Peyer's patch (tissue), 4 donors: ENCODE results near the gene DOCK7. TPM values are rescaled to one million over a fixed set of nuclear protein-coding genes. Genes with fewer than 3 reads are reported as not detected.
"Not testable (repeated sequence)": the region's sequence is repeated elsewhere in the genome, so short reads cannot be mapped to it uniquely, and the experiment has no call there.

Experiments used
- DNase-seq, 3 donors: peaks; one replicate each; pipeline ENCODE4 v3.0.0-alpha.2; 2017 to 2019
- H3K27ac ChIP-seq, 4 donors: fragments of 200-600 bp; sonication (generic); one replicate each; pipeline ENCODE4 v1.5.1; 2016 to 2019
- H3K27me3 ChIP-seq, 2 donors: fragments of 200-600 bp; sonication (generic); one replicate each; pipeline ENCODE4 v1.5.1; 2019
- H3K36me3 ChIP-seq, 3 donors: fragments of 200-600 bp; sonication (generic); one replicate each; pipeline ENCODE4 v1.5.1; 2016 to 2019
- H3K4me1 ChIP-seq, 4 donors: fragments of 200-600 bp; sonication (generic); one replicate each; pipeline ENCODE4 v1.5.1; 2016 to 2019
- H3K4me3 ChIP-seq, 4 donors: fragments of 200-600 bp; sonication (generic); 1 replicate in 3 of 4; 2 replicates in 1 of 4; pipeline ENCODE4 v1.5.1; 2016 to 2019; ENCODE audit warnings: mild to moderate bottlenecking in 1 of 4
- H3K9me3 ChIP-seq, 4 donors: fragments of 200-600 bp; sonication (generic); one replicate each; pipeline ENCODE4 v1.5.1; 2016 to 2019; ENCODE audit warnings: mild to moderate bottlenecking in 1 of 4
- POLR2A ChIP-seq, 2 donors: fragments of 450-650 bp; IDR thresholded peaks; one replicate each; pipeline ENCODE4 v1.5.1; 2017; ENCODE audit warnings: antibody characterized with exemption in 2 of 2, mild to moderate bottlenecking in 2 of 2, moderate library complexity in 2 of 2
- total RNA-seq, 4 donors: library from RNA; depleted of rRNA; stranded (reverse); fragments of >200 nt; gene quantifications; one replicate each; pipeline ENCODE4 v1.1.0, GENCODE V29; 2016
- TF ChIP-seq, protein P1 (sequence below), 6 experiments: fragments of 450-650 bp in 4 of 6; fragments of 200-600 bp in 2 of 6; sonication (generic) in 1 of 6; IDR thresholded peaks; one replicate each; pipeline ENCODE4 v1.5.1; 2017 to 2019; ENCODE audit warnings: antibody characterized with exemption in 6 of 6, mild to moderate bottlenecking in 3 of 6, moderate library complexity in 1 of 6

The DOCK7 gene
- total RNA-seq, 4 donors from 2014 or later = 33.4 to 52.0 (median 46.8) TPM

GRCh38 chr1:62722796-62723195 lies 34.6 kb upstream of the DOCK7 start:
- no peak overlapping the region for H3K27ac ChIP-seq
- H3K9me3 ChIP-seq = no peaks in the 10 kb centered on the region
- H3K4me1 ChIP-seq = peaks cover 0 to 30% (median 2%) of the 10 kb centered on the region in 4 donors
- TF ChIP-seq, protein P1, sequence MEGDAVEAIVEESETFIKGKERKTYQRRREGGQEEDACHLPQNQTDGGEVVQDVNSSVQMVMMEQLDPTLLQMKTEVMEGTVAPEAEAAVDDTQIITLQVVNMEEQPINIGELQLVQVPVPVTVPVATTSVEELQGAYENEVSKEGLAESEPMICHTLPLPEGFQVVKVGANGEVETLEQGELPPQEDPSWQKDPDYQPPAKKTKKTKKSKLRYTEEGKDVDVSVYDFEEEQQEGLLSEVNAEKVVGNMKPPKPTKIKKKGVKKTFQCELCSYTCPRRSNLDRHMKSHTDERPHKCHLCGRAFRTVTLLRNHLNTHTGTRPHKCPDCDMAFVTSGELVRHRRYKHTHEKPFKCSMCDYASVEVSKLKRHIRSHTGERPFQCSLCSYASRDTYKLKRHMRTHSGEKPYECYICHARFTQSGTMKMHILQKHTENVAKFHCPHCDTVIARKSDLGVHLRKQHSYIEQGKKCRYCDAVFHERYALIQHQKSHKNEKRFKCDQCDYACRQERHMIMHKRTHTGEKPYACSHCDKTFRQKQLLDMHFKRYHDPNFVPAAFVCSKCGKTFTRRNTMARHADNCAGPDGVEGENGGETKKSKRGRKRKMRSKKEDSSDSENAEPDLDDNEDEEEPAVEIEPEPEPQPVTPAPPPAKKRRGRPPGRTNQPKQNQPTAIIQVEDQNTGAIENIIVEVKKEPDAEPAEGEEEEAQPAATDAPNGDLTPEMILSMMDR (IDR thresholded peaks at IDR 0.05) = no peak
- TF ChIP-seq POLR2A (IDR thresholded peaks at IDR 0.05) = no peak
- H3K36me3 ChIP-seq = no peaks in the 10 kb centered on the region
- DNase-seq = no peak
- no peak overlapping the region for H3K4me3 ChIP-seq
- H3K27me3 ChIP-seq = no peaks in the 10 kb centered on the region

DNA sequence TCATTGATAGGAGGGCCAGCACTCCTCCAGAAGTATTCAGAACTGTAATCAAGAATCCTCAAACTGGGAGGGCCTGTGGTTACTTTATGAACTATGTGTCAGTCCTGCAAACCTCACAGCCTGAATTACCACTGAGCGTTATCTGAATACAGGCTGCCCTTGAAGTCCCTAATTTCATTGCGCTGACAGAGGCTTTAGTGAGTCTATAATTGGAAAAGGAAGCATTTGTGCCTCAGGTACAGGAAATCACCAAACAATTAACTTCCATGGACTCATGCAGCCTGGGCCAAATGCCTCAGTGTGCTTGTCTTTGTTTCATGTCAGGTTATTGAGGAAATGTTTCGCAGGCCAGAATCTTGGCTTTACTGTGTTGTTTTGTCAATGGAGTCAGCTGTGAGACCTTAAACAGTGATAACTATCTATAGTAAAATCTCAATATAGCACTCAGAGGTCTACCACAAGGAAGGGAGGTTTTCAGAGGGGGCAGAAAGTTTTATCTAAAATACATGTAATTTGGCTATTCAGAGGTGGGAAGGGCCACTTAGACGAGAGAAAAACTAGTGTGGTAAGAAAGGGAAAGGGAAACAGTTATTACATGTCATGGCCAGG lies 32.9 kb upstream of the DOCK7 start:
- peak overlapping the region in 2 of 4 donors; percentile 5 to 26 for H3K27ac ChIP-seq
- H3K36me3 ChIP-seq = no peaks in the 10 kb centered on the region
- TF ChIP-seq, protein P1 (IDR thresholded peaks at IDR 0.05) = no peak
- no peak for TF ChIP-seq POLR2A (IDR thresholded peaks at IDR 0.05)
- peaks cover 0 to 29% (median 2%) of the 10 kb centered on the region in 4 donors for H3K4me1 ChIP-seq
- no peak for DNase-seq
- H3K27me3 ChIP-seq = no peaks in the 10 kb centered on the region
- H3K4me3 ChIP-seq = no peak overlapping the region
- no peaks in the 10 kb centered on the region for H3K9me3 ChIP-seq

DNA sequence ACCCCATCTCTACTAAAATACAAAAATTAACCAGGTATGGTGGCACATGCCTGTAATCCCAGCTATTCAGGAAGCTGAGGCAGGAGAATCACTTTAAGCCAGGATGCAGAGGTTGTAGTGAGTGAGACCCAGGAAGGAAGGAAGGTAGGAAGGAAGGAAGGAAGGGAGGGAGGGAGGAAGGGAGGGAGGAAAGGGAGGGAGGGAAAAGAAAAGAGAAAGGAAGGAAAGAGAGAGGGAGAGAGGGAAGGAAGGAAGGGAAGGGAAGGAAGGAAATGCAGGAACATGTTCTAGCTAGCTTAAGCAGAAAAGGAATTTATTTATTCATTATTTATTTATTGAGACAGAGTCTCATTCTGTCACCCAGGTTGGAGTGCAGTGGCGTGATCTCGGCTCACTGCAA lies 30.2 kb upstream of the DOCK7 start:
- H3K9me3 ChIP-seq, H3K36me3 ChIP-seq, H3K27ac ChIP-seq, H3K27me3 ChIP-seq, H3K4me3 ChIP-seq, DNase-seq: not testable (repeated sequence)
- peaks cover 0 to 16% (median 0%) of the 10 kb centered on the region in 4 donors for H3K4me1 ChIP-seq

- DNase-seq = no peak
- TF ChIP-seq, protein P1 (IDR thresholded peaks at IDR 0.05) = no peak
- no peak for TF ChIP-seq POLR2A (IDR thresholded peaks at IDR 0.05)
- no peaks in the 10 kb centered on the region for H3K27me3 ChIP-seq
- H3K4me1 ChIP-seq = peaks cover 0 to 16% (median 0%) of the 10 kb centered on the region in 4 donors
- H3K9me3 ChIP-seq = no peaks in the 10 kb centered on the region
- H3K36me3 ChIP-seq = no peaks in the 10 kb centered on the region
- H3K4me3 ChIP-seq = no peak overlapping the region
- no peak overlapping the region for H3K27ac ChIP-seq
Observed at GRCh38 chr1:62717483-62717882, 29.3 kb upstream of the DOCK7 start.

- Histone ChIP-seq H3K27ac (no peak overlapping the region), H3K27me3 (no peaks in the 10 kb centered on the region), H3K4me3 (no peak overlapping the region), H3K9me3 (no peaks in the 10 kb centered on the region), H3K4me1 (peaks cover 0 to 9% (median 0%) of the 10 kb centered on the region in 4 donors), H3K36me3 (no peaks in the 10 kb centered on the region)
- TF ChIP-seq, protein P1 (IDR thresholded peaks at IDR 0.05) = no peak
- TF ChIP-seq POLR2A (IDR thresholded peaks at IDR 0.05) = no peak
- no peak for DNase-seq
Observed at GRCh38 chr1:62716397-62716796, 28.2 kb upstream of the DOCK7 start.

DNA sequence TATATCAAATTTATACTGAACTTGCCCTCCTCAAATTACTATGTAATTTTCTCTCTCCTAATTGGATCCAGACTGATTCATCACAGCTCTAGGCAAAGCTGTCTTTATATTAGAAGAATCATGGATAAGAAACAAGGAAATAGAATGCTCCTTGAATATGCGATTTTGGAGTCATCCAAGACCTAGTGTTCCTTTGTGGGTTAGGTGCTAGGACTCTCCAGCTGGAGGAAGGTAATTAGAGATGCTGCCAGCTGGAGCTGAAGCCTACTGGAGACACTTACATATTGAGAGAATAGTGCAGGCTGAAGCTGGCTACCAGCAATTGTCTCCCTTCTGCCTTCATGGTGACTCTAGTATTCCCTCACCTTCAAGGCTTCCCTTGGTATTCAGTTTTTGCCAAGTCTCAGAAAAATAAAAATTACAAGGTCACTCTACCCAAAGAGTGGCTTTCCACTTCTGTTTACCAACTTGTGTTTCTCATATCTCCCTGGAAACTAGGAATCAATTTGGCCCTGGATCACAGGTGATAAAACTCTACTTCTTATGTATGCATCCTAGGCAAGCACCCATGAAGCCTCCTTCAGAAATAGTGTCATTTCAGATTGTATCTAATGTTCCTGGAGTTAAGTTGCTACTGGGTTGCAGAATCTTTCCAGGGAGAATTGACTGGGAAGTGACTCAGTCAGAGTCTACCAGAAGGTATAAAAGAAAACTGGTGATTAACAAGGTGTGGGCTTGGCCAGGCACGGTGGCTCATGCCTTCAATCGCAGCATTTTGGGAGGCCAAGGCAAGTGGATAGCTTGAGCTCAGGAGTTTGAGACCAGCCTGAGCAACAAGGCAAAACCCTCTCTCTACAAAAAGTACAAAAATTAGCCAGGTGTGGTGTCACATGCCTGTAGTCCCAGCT lies 24.4 kb upstream of the DOCK7 start:
- Histone ChIP-seq H3K4me3 (no peak overlapping the region), H3K36me3 (no peaks in the 10 kb centered on the region), H3K27me3 (no peaks in the 10 kb centered on the region), H3K27ac (no peak overlapping the region), H3K4me1 (no peaks in the 10 kb centered on the region), H3K9me3 (no peaks in the 10 kb centered on the region)
- TF ChIP-seq, protein P1 (IDR thresholded peaks at IDR 0.05) = no peak
- no peak for TF ChIP-seq POLR2A (IDR thresholded peaks at IDR 0.05)
- DNase-seq = no peak
